Neural progenitor cell (in vitro differentiated cells): Measurements from ENCODE around the gene KCNH6. TPM values are rescaled to one million over a fixed set of nuclear protein-coding genes. Genes with fewer than 3 reads are reported as not detected.

Experiments used
- DNase-seq: peaks from one replicate; pipeline ENCODE4 v3.0.0-alpha.2; 2016; ENCODE audit warnings: low spot score
- H2AFZ ChIP-seq: fragments of 200-600 bp; sonication (generic); replicated peaks from 2 replicates; pipeline ENCODE4 v1.6.1; 2016; ENCODE audit warnings: antibody characterized with exemption
- H3F3A ChIP-seq: fragments of 200-600 bp; sonication (generic); 2 replicates; pipeline ENCODE4 v1.6.1; 2016; ENCODE audit warnings: antibody characterized with exemption, low read depth
- H3K27ac ChIP-seq: fragments of 200-600 bp; sonication (generic); 2 replicates; pipeline ENCODE4 v1.5.1; 2016; ENCODE audit warnings: mild to moderate bottlenecking
- H3K27me3 ChIP-seq: fragments of 200-600 bp; sonication (generic); 2 replicates; pipeline ENCODE4 v1.6.1; 2016; ENCODE audit warnings: mild to moderate bottlenecking, moderate library complexity
- H3K36me3 ChIP-seq: fragments of 200-600 bp; sonication (generic); 2 replicates; pipeline ENCODE4 v1.5.1; 2016
- H3K4me1 ChIP-seq: fragments of 200-600 bp; sonication (generic); 2 replicates; pipeline ENCODE4 v1.6.1; 2016; ENCODE audit warnings: mixed run types
- H3K4me2 ChIP-seq: fragments of 200-600 bp; sonication (generic); 2 replicates; pipeline ENCODE4 v1.6.1; 2016
- H3K4me3 ChIP-seq: fragments of 200-600 bp; sonication (generic); 2 replicates; pipeline ENCODE4 v1.5.1; 2016
- H3K79me2 ChIP-seq: fragments of 200-600 bp; sonication (generic); 2 replicates; pipeline ENCODE4 v1.6.1; 2016; ENCODE audit warnings: low read depth
- H3K9ac ChIP-seq: fragments of 200-600 bp; sonication (generic); 2 replicates; pipeline ENCODE4 v1.6.1; 2016
- H3K9me3 ChIP-seq: fragments of 200-600 bp; sonication (generic); 2 replicates; pipeline ENCODE4 v1.5.1; 2016; ENCODE audit warnings: low read depth
- H4K20me1 ChIP-seq: fragments of 200-600 bp; sonication (generic); 2 replicates; pipeline ENCODE4 v1.6.1; 2016; ENCODE audit warnings: low read depth
- H3K27ac Mint-ChIP-seq: 3 replicates; pipeline ENCODE4 v1.8.0; 2021; ENCODE audit warnings: mixed read lengths
- H3K27me3 Mint-ChIP-seq: 2 replicates; pipeline ENCODE4 v1.8.0; 2022; ENCODE audit warnings: low read depth, mild to moderate bottlenecking, inconsistent platforms, moderate library complexity, mixed read lengths; ENCODE audit not compliant: insufficient read depth
- H3K36me3 Mint-ChIP-seq: 3 replicates; pipeline ENCODE4 v1.8.0; 2021; ENCODE audit warnings: mixed read lengths
- H3K4me1 Mint-ChIP-seq: 3 replicates; pipeline ENCODE4 v1.8.0; 2021; ENCODE audit warnings: mixed read lengths
- H3K4me3 Mint-ChIP-seq: 3 replicates; pipeline ENCODE4 v1.8.0; 2021; ENCODE audit warnings: mild to moderate bottlenecking, moderate library complexity, mixed read lengths
- H3K9me3 Mint-ChIP-seq: 3 replicates; pipeline ENCODE4 v1.8.0; 2020; ENCODE audit warnings: mixed read lengths
- EZH2 ChIP-seq: fragments of 200-600 bp; sonication (generic); IDR thresholded peaks from 2 replicates; pipeline ENCODE4 v1.6.1; 2017; ENCODE audit warnings: antibody characterized with exemption, mild to moderate bottlenecking, moderate library complexity
- EZH2phosphoT487 ChIP-seq: fragments of 200-600 bp; sonication (generic); IDR thresholded peaks from 2 replicates; pipeline ENCODE4 v1.6.1; 2017; ENCODE audit warnings: antibody characterized with exemption
- total RNA-seq: library from RNA; depleted of rRNA; stranded (reverse); fragments of >200 nt; gene quantifications from 2 replicates; pipeline ENCODE4 v1.2.3, GENCODE V29; 2015; ENCODE audit warnings: low replicate concordance
- TF ChIP-seq, protein P1 (sequence below): fragments of 200-600 bp; sonication (generic); IDR thresholded peaks from 2 replicates; pipeline ENCODE4 v1.5.1; 2017; ENCODE audit warnings: antibody characterized with exemption, mild to moderate bottlenecking

KCNH6 gene
- total RNA-seq, 1 donor from 2014 or later: not detected

DNA sequence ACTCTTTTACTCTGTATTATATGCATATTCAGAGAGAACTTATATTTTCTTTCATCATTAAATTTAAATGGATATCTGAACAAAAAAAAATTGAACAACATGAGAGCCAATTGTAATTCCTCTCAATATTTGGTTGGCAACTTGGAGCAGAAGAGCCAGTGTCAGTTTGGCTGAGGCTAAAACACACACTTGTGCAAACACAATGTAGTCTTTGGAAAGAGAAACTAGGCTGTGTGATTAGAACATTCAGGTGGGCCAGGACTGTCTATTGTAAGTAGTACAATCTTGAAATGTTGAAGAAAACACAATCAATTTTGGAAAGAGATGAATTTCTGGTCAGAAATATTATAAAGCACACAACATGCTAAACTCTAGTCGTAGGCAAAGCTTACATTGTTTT is 44.1 kb downstream of the KCNH6 start:
- Mint-ChIP-seq H3K9me3 (no peaks in the 10 kb centered on the region), H3K27me3 (no peaks in the 10 kb centered on the region), H3K36me3 (peaks cover 1% of the 10 kb centered on the region), H3K4me1 (no peaks in the 10 kb centered on the region), H3K4me3 (no peak overlapping the region), H3K27ac (no peak overlapping the region)
- H3K9ac ChIP-seq: no peak overlapping the region
- no peak overlapping the region for H3K4me2 ChIP-seq
- H2AFZ ChIP-seq: no peak overlapping the region
- H3K4me1 ChIP-seq: no peaks in the 10 kb centered on the region
- no peaks in the 10 kb centered on the region for H3F3A ChIP-seq
- H3K4me3 ChIP-seq: no peak overlapping the region
- H3K27ac ChIP-seq: no peak overlapping the region
- H3K79me2 ChIP-seq: peaks cover 98% of the 10 kb centered on the region
- H3K36me3 ChIP-seq: no peaks in the 10 kb centered on the region
- H4K20me1 ChIP-seq: peaks cover 77% of the 10 kb centered on the region
- no peaks in the 10 kb centered on the region for H3K9me3 ChIP-seq
- no peak for TF ChIP-seq EZH2
- TF ChIP-seq, protein P1, sequence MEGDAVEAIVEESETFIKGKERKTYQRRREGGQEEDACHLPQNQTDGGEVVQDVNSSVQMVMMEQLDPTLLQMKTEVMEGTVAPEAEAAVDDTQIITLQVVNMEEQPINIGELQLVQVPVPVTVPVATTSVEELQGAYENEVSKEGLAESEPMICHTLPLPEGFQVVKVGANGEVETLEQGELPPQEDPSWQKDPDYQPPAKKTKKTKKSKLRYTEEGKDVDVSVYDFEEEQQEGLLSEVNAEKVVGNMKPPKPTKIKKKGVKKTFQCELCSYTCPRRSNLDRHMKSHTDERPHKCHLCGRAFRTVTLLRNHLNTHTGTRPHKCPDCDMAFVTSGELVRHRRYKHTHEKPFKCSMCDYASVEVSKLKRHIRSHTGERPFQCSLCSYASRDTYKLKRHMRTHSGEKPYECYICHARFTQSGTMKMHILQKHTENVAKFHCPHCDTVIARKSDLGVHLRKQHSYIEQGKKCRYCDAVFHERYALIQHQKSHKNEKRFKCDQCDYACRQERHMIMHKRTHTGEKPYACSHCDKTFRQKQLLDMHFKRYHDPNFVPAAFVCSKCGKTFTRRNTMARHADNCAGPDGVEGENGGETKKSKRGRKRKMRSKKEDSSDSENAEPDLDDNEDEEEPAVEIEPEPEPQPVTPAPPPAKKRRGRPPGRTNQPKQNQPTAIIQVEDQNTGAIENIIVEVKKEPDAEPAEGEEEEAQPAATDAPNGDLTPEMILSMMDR: no peak
- no peak for TF ChIP-seq EZH2phosphoT487
- DNase-seq: no peak
- no peaks in the 10 kb centered on the region for H3K27me3 ChIP-seq

DNA sequence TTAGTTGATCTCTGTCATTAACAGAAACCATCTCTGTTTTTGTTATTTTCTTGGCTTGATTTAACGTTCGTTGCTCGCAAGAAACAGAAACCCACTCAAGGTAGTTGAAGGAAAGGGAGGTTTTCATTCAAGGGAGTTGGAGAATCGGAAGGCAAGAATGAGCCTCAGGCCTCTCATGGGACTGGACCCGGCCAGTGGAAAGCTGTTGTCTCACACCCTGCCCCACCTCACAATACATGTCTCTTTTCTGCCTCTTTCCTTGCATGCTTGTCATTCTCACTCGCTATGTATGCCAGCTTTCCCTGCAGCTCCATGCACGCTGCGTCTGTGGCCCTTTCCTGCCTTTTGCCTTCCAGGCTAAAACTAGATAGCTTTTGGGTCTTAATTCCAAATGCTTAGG is 45.4 kb downstream of the KCNH6 start:
- no peaks in the 10 kb centered on the region for H3K4me1 ChIP-seq
- Mint-ChIP-seq H3K4me1 (no peaks in the 10 kb centered on the region), H3K4me3 (no peak overlapping the region), H3K9me3 (no peaks in the 10 kb centered on the region), H3K27ac (no peak overlapping the region), H3K27me3 (no peaks in the 10 kb centered on the region), H3K36me3 (peaks cover 1% of the 10 kb centered on the region)
- no peak overlapping the region for H2AFZ ChIP-seq
- TF ChIP-seq EZH2phosphoT487 (no peak), EZH2 (no peak)
- TF ChIP-seq, protein P1: no peak
- no peaks in the 10 kb centered on the region for H3K36me3 ChIP-seq
- no peaks in the 10 kb centered on the region for H3F3A ChIP-seq
- peaks cover 79% of the 10 kb centered on the region for H4K20me1 ChIP-seq
- no peaks in the 10 kb centered on the region for H3K9me3 ChIP-seq
- H3K4me2 ChIP-seq: no peak overlapping the region
- H3K27ac ChIP-seq: no peak overlapping the region
- no peak overlapping the region for H3K4me3 ChIP-seq
- no peak for DNase-seq
- H3K27me3 ChIP-seq: no peaks in the 10 kb centered on the region
- peaks cover 99% of the 10 kb centered on the region for H3K79me2 ChIP-seq
- no peak overlapping the region for H3K9ac ChIP-seq

DNA sequence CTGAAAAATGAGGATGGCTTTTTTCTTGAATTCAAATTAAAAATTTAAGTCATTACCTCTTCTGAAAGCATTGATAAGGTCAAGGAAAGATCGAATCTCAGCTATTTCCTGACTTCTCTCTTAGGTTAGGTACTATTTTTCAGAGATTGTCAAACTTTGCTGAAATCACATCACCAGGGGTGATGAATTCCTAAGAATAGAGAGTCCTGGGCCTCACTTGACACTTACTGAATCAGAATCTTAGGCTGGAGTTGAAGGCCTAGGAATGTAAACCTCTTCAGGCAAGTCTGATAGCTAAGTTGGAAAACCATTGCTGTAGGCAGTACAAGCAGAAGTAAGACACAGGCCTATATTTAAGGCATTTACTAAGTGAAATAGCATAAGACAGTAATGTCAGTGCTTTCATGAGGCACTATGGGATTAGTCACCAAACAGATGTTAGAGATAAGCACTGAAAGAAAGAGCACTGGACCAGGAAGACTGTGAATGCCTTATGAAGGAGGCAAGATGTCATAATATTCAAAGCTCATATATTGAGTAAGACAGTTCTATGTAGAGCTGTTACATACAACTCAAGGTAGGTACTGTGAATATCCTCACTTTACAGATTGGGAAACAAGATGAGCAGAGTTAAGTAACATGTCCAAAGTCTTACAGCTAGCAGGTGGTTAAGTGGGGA is 48.6 kb downstream of the KCNH6 start:
- Mint-ChIP-seq H3K9me3 (no peaks in the 10 kb centered on the region), H3K27me3 (peaks cover 2% of the 10 kb centered on the region), H3K27ac (no peak overlapping the region), H3K4me3 (no peak overlapping the region), H3K4me1 (no peaks in the 10 kb centered on the region), H3K36me3 (peaks cover 1% of the 10 kb centered on the region)
- Histone ChIP-seq H3K36me3 (no peaks in the 10 kb centered on the region), H3K79me2 (peaks cover 93% of the 10 kb centered on the region), H4K20me1 (peaks cover 74% of the 10 kb centered on the region), H3K4me1 (no peaks in the 10 kb centered on the region), H2AFZ (no peak overlapping the region), H3F3A (no peaks in the 10 kb centered on the region), H3K9ac (no peak overlapping the region), H3K27me3 (no peaks in the 10 kb centered on the region), H3K4me3 (no peak overlapping the region), H3K9me3 (no peaks in the 10 kb centered on the region), H3K27ac (no peak overlapping the region), H3K4me2 (no peak overlapping the region)
- TF ChIP-seq, protein P1: no peak
- no peak for TF ChIP-seq EZH2
- TF ChIP-seq EZH2phosphoT487: no peak
- DNase-seq: no peak
